Subcutaneous adipose tissue (tissue), 4 donors: Measurements from ENCODE around the gene PAN3. TPM values are rescaled to one million over a fixed set of nuclear protein-coding genes. Genes with fewer than 3 reads are reported as not detected.

Source experiments
- CTCF ChIP-seq: fragments of 450-650 bp; IDR thresholded peaks from one replicate; pipeline ENCODE4 v1.5.1; 2016; ENCODE audit warnings: low read depth, mild to moderate bottlenecking, control low read depth, antibody characterized with exemption, moderate library complexity
- total RNA-seq, 4 donors: library from RNA; depleted of rRNA; stranded (reverse); fragments of >200 nt; gene quantifications; one replicate each; pipeline ENCODE4 v1.1.0, GENCODE V29; 2016

Gene PAN3
- total RNA-seq, 4 donors from 2014 or later: 36.0 to 46.3 (median 44.0) TPM

GRCh38 chr13:28229522-28230411, 91.4 kb downstream of the PAN3 start:
- TF ChIP-seq CTCF: no peak

GRCh38 chr13:28231642-28232041, 93.3 kb downstream of the PAN3 start:
- no peak for TF ChIP-seq CTCF

- no peak for TF ChIP-seq CTCF
These were observed 99.6 kb downstream of the PAN3 start for GRCh38 chr13:28237944-28238343.

GRCh38 chr13:28239374-28239773, 101.0 kb downstream of the PAN3 start:
- TF ChIP-seq CTCF: no peak

- no peak for TF ChIP-seq CTCF
These were observed 107.1 kb downstream of the PAN3 start for GRCh38 chr13:28245465-28245864.

- no peak for TF ChIP-seq CTCF
These were observed 108.5 kb downstream of the PAN3 start for GRCh38 chr13:28246891-28247290.

- TF ChIP-seq CTCF: no peak
These were observed 109.7 kb downstream of the PAN3 start for GRCh38 chr13:28248080-28248479.
